Upper lobe of left lung (tissue), 6 donors: ENCODE measurements around the gene PEF1. TPM values are rescaled to one million over a fixed set of nuclear protein-coding genes. Genes with fewer than 3 reads are reported as not detected.

Source experiments
- ATAC-seq, 2 donors: fragments of 200-7000 bp; cut with Tn5 transposase; one replicate each; pipeline ENCODE4 v1.9.1; 2022; ENCODE audit warnings: mild to moderate bottlenecking in 2 of 2, moderate library complexity in 2 of 2; ENCODE audit not compliant: low FRiP score in 2 of 2
- DNase-seq, 2 donors: peaks; one replicate each; pipeline ENCODE4 v3.0.0-alpha.2; 2019 to 2020
- H3K27ac ChIP-seq, 4 donors: fragments of 200-600 bp; sonication (generic); one replicate each; pipeline ENCODE4 v1.5.1; 2016 to 2019
- H3K27me3 ChIP-seq, 4 donors: fragments of 200-600 bp; sonication (generic); one replicate each; pipeline ENCODE4 v1.5.1; 2017 to 2019
- H3K36me3 ChIP-seq, 4 donors: fragments of 200-600 bp; sonication (generic); one replicate each; pipeline ENCODE4 v1.5.1; 2016 to 2019
- H3K4me1 ChIP-seq, 4 donors: fragments of 200-600 bp; sonication (generic); one replicate each; pipeline ENCODE4 v1.5.1; 2018 to 2019
- H3K4me3 ChIP-seq, 4 donors: fragments of 200-600 bp; sonication (generic); one replicate each; pipeline ENCODE4 v1.5.1; 2017 to 2019; ENCODE audit warnings: mild to moderate bottlenecking in 2 of 4, moderate library complexity in 1 of 4
- H3K9me3 ChIP-seq, 4 donors: fragments of 200-600 bp; sonication (generic); one replicate each; pipeline ENCODE4 v1.5.1; 2018 to 2019
- CTCF ChIP-seq, 6 experiments: fragments of 450-650 bp in 4 of 6; fragments of 200-600 bp in 2 of 6; sonication (generic) in 2 of 6; IDR thresholded peaks; one replicate each; pipeline ENCODE4 v1.5.1; 2016 to 2019; ENCODE audit warnings: antibody characterized with exemption in 6 of 6
- EP300 ChIP-seq, 4 donors: sonication (generic); formaldehyde crosslinking; IDR thresholded peaks; one replicate each; pipeline ENCODE4 v1.5.1; 2017; ENCODE audit warnings: antibody characterized with exemption in 4 of 4, control low read depth in 2 of 4
- POLR2A ChIP-seq, 4 donors: fragments of 450-650 bp; IDR thresholded peaks; one replicate each; pipeline ENCODE4 v1.5.1; 2016 to 2017; ENCODE audit warnings: antibody characterized with exemption in 4 of 4, mild to moderate bottlenecking in 2 of 4
- POLR2AphosphoS5 ChIP-seq, 2 donors: sonication (generic); formaldehyde crosslinking; IDR thresholded peaks; one replicate each; pipeline ENCODE4 v1.5.1; 2017; ENCODE audit warnings: antibody characterized with exemption in 2 of 2
- WGBS, 2 donors: methylation state at CpG; one replicate each; pipeline ENCODE4 v1.1.5; 2017 to 2018; 5-methylcytosine and 5-hydroxymethylcytosine counted together
- total RNA-seq, 6 donors: library from RNA; depleted of rRNA in 4 of 6; stranded (reverse); fragments of >200 nt in 4 of 6; gene quantifications; one replicate each; pipeline versions ENCODE4 v1.1.0 to v1.2.1, GENCODE V29; 2016 to 2021
- donor health status: DM: no; HTN: no; CAD: no; lungs with moderate emphysema.
- donor health status: DM: no; HTN: yes; CAD: no; lungs with severe emphysema.

The PEF1 gene
- total RNA-seq, 6 donors from 2014 or later = 52.4 to 135 (median 77.4) TPM

GRCh38 chr1:31651766-31652165, 7.1 kb upstream of the PEF1 start:
- no peak overlapping the region for H3K27ac ChIP-seq
- H3K36me3 ChIP-seq = no peaks in the 10 kb centered on the region
- H3K4me3 ChIP-seq = no peak overlapping the region
- ATAC-seq (no peak), DNase-seq (no peak)
- no peaks in the 10 kb centered on the region for H3K9me3 ChIP-seq
- TF ChIP-seq EP300 (IDR thresholded peaks at IDR 0.05) = no peak
- TF ChIP-seq CTCF (IDR thresholded peaks at IDR 0.05) = no peak
- no peaks in the 10 kb centered on the region for H3K4me1 ChIP-seq
- 56 to 58% methylated on average over 6 of the region's 6 CpGs for WGBS, 2 donors
- H3K27me3 ChIP-seq = no peaks in the 10 kb centered on the region

- DNase-seq = no peak
- Histone ChIP-seq H3K27ac (no peak overlapping the region), H3K4me3 (no peak overlapping the region), H3K4me1 (no peaks in the 10 kb centered on the region), H3K27me3 (no peaks in the 10 kb centered on the region), H3K9me3 (no peaks in the 10 kb centered on the region), H3K36me3 (no peaks in the 10 kb centered on the region)
- no peak for TF ChIP-seq POLR2A (IDR thresholded peaks at IDR 0.05)
- TF ChIP-seq EP300 (IDR thresholded peaks at IDR 0.05) = no peak
- TF ChIP-seq POLR2AphosphoS5 (IDR thresholded peaks at IDR 0.05) = no peak
- no peak for TF ChIP-seq CTCF (IDR thresholded peaks at IDR 0.05)
- 13 to 37% methylated on average over 1 of the region's 1 CpG for WGBS, 2 donors
- ATAC-seq = no peak
Measured at GRCh38 chr1:31651089-31651420, 6.4 kb upstream of the PEF1 start.

GRCh38 chr1:31650161-31651088, 5.7 kb upstream of the PEF1 start:
- Histone ChIP-seq H3K4me1 (peaks cover 4 to 5% (median 5%) of the 10 kb centered on the region in 4 donors), H3K9me3 (no peaks in the 10 kb centered on the region), H3K27ac (no peak overlapping the region), H3K4me3 (no peak overlapping the region), H3K27me3 (no peaks in the 10 kb centered on the region), H3K36me3 (no peaks in the 10 kb centered on the region)
- no peak for ATAC-seq
- 77 to 81% methylated on average over 9 of the region's 9 CpGs for WGBS, 2 donors
- DNase-seq = no peak
- no peak for TF ChIP-seq POLR2AphosphoS5 (IDR thresholded peaks at IDR 0.05)
- TF ChIP-seq CTCF (IDR thresholded peaks at IDR 0.05) = no peak
- no peak for TF ChIP-seq POLR2A (IDR thresholded peaks at IDR 0.05)
- TF ChIP-seq EP300 (IDR thresholded peaks at IDR 0.05) = no peak

GRCh38 chr1:31648641-31649357, 4.1 kb upstream of the PEF1 start:
- H3K36me3 ChIP-seq = no peaks in the 10 kb centered on the region
- TF ChIP-seq POLR2AphosphoS5 (IDR thresholded peaks at IDR 0.05) = no peak
- no peak for TF ChIP-seq EP300 (IDR thresholded peaks at IDR 0.05)
- TF ChIP-seq POLR2A (IDR thresholded peaks at IDR 0.05) = no peak
- TF ChIP-seq CTCF (IDR thresholded peaks at IDR 0.05) = no peak
- H3K27ac ChIP-seq = no peak overlapping the region
- 74 to 82% methylated on average over 9 of the region's 9 CpGs for WGBS, 2 donors
- H3K4me3 ChIP-seq = no peak overlapping the region
- no peaks in the 10 kb centered on the region for H3K9me3 ChIP-seq
- DNase-seq (no peak), ATAC-seq (no peak)
- peaks cover 8 to 11% (median 9%) of the 10 kb centered on the region in 4 donors for H3K4me1 ChIP-seq
- H3K27me3 ChIP-seq = no peaks in the 10 kb centered on the region
